ENCODE data around the gene RBP3. TPM values are rescaled to one million over a fixed set of nuclear protein-coding genes. Genes with fewer than 3 reads are reported as not detected.

The RBP3 gene
- total and polyA plus RNA-seq, 7 donors = not detected

DNA sequence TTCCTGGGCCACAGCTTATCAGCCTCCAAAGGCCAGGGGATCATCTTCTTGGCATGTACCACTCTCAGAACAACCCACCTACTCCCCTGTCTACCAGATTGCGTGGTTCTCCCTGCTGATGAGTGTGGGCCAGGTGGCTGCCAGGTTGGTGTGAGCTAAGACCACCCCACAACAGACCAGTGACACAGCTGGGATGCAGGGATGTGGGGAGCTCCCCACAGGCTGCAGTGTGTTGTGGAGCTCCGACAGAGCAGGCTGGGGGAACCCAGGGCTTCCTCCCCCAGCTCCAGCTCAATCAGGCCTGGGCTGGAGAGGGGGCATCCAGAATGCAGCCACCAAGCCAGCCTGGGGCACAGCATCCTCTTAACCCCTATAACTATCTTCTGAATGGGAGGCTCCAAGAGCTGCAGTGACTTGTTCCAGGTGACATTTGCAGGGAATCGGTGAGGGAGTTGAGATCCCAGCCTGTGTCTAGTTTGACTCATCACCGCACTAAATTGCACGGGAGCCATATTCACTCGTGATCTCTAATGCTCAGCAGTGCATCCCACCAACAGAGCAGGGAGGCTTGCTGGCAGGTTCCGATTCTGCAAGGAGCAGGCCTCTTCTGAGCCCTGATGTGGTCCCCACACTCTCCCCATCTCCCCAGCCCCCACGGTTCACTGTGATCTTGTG is 26.5 kb upstream of the RBP3 start:
- H3K4me3 ChIP-seq = no peak overlapping the region
- H3K9me3 ChIP-seq = no peaks in the 10 kb centered on the region
- intact Hi-C loops (cut with DNase I) = no loop called here
- H3K27me3 ChIP-seq = no peaks in the 10 kb centered on the region
- 78 to 91% methylated on average over 8 of the region's 8 CpGs for WGBS, 2 donors
- no peak overlapping the region for H3K27ac ChIP-seq
- H3K4me1 ChIP-seq = no peaks in the 10 kb centered on the region
- no peak for DNase-seq
- H3K36me3 ChIP-seq = no peaks in the 10 kb centered on the region
- TF ChIP-seq EP300 (IDR thresholded peaks at IDR 0.05) = no peak
- no peak for TF ChIP-seq CTCF (IDR thresholded peaks at IDR 0.05)
- no peak for TF ChIP-seq POLR2A (IDR thresholded peaks at IDR 0.05)
- TF ChIP-seq POLR2AphosphoS5 (IDR thresholded peaks at IDR 0.05) = no peak

- H3K4me1 ChIP-seq = no peaks in the 10 kb centered on the region
- no peak for DNase-seq
Observed at GRCh38 chr10:47322300-47323061, 25.7 kb upstream of the RBP3 start, which contains the start of gene GDF2. TSS of gene GDF2 (plus strand) at chr10:47322454. CDS start at chr10:47322669, 215 bp downstream.

DNA sequence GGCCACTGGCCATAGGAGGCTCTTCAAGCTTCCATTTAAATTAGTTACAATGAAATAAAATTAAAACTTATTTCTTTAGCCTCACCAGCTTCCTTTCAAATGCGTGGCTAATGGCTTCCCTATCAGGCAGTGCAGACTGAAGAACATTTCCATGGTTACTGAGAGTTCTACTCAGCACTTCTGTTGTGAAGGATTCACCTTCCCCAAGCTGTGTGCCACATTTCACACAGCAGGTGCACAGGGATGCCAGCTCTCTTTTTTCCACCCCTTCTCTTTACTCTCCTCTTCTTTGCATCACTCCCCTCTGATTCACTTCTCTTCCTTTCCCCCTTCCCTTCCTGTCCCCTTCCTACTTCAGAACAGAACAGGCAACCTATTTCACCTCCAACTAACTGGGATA is 25.1 kb upstream of the RBP3 start:
- H3K27ac ChIP-seq = no peak overlapping the region
- H3K4me3 ChIP-seq = no peak overlapping the region
- no peaks in the 10 kb centered on the region for H3K27me3 ChIP-seq
- intact Hi-C loops (cut with DNase I) = no loop called here
- no peaks in the 10 kb centered on the region for H3K4me1 ChIP-seq
- no peaks in the 10 kb centered on the region for H3K9me3 ChIP-seq
- no peak for DNase-seq
- TF ChIP-seq EP300 (IDR thresholded peaks at IDR 0.05) (no peak), CTCF (IDR thresholded peaks at IDR 0.05) (no peak), POLR2AphosphoS5 (IDR thresholded peaks at IDR 0.05) (no peak), POLR2A (IDR thresholded peaks at IDR 0.05) (no peak)
- 74 to 77% methylated on average over 1 of the region's 1 CpG for whole genome bisulfite sequencing, 2 donors
- no peaks in the 10 kb centered on the region for H3K36me3 ChIP-seq

More at GRCh38 chr10:47322300-47323061, 25.7 kb upstream of the RBP3 start, which contains the start of gene GDF2:
- H3K9me3 ChIP-seq = no peaks in the 10 kb centered on the region
- no peaks in the 10 kb centered on the region for H3K27me3 ChIP-seq
- H3K36me3 ChIP-seq = no peaks in the 10 kb centered on the region
- TF ChIP-seq CTCF (IDR thresholded peaks at IDR 0.05) (no peak), POLR2AphosphoS5 (IDR thresholded peaks at IDR 0.05) (no peak), EP300 (IDR thresholded peaks at IDR 0.05) (no peak), POLR2A (IDR thresholded peaks at IDR 0.05) (no peak)
- no peak within 1 kb of the TSS for H3K4me3 ChIP-seq
- intact Hi-C loops (cut with DNase I) = no loop called here
- H3K27ac ChIP-seq = no peak within 1 kb of the TSS
- 88 to 91% methylated on average over 35 of the region's 35 CpGs for whole genome bisulfite sequencing, 2 donors

DNA sequence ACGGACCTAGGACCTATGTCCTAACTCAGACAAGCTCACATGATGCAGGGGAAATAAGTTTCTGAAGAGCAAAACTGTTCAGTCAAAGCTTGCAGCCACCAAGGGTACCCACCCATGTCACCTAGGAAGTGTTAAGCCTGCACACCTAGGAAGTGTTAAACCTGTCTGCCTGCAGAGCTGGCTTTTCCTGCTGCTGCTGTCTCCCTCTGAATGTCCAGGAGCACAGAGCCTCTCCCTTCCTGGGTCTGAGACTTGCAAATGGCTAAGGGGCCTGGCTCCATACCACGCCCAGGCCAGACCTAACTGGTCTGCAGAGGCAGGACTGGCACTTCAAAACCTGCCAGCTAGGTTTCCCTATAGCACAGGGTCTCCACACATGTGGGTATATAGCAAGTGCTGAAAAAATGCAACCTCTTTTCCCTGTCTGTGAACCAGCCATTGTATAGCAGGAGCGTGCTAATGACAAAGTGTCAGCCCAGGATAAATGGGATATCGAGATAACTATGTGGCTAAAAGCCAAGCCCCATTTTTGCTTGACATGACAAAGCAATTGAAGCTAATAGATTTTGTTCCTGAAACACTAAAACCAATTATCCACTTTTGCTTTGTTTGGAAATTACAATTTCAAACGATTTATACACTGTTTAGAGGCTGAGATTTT is 24.4 kb upstream of the RBP3 start:
- H3K9me3 ChIP-seq = no peaks in the 10 kb centered on the region

More for the DNA sequence above, 24.4 kb upstream of the RBP3 start:
- Histone ChIP-seq H3K27me3 (no peaks in the 10 kb centered on the region), H3K36me3 (no peaks in the 10 kb centered on the region), H3K4me3 (no peak overlapping the region), H3K27ac (no peak overlapping the region), H3K4me1 (no peaks in the 10 kb centered on the region)
- no peak for DNase-seq
- WGBS, 2 donors = 56 to 75% methylated on average over 5 of the region's 5 CpGs
- intact Hi-C loops (cut with DNase I) = no loop called here
- TF ChIP-seq POLR2A (IDR thresholded peaks at IDR 0.05) (no peak), POLR2AphosphoS5 (IDR thresholded peaks at IDR 0.05) (no peak), CTCF (IDR thresholded peaks at IDR 0.05) (no peak), EP300 (IDR thresholded peaks at IDR 0.05) (no peak)

Measured in sigmoid colon (tissue), 7 donors.